Measurements from ENCODE around the gene REG1A. TPM values are rescaled to one million over a fixed set of nuclear protein-coding genes. Genes with fewer than 3 reads are reported as not detected.

REG1A gene, protein sequence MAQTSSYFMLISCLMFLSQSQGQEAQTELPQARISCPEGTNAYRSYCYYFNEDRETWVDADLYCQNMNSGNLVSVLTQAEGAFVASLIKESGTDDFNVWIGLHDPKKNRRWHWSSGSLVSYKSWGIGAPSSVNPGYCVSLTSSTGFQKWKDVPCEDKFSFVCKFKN
- total RNA-seq (2014; rRNA removed; shearing (Covaris generic)) (not detected in 2 replicates), polyA plus RNA-seq (2016; fragmentation: Nextera tagmentation; extraction: Ambion mirVana) (not detected in 2 replicates)

DNA sequence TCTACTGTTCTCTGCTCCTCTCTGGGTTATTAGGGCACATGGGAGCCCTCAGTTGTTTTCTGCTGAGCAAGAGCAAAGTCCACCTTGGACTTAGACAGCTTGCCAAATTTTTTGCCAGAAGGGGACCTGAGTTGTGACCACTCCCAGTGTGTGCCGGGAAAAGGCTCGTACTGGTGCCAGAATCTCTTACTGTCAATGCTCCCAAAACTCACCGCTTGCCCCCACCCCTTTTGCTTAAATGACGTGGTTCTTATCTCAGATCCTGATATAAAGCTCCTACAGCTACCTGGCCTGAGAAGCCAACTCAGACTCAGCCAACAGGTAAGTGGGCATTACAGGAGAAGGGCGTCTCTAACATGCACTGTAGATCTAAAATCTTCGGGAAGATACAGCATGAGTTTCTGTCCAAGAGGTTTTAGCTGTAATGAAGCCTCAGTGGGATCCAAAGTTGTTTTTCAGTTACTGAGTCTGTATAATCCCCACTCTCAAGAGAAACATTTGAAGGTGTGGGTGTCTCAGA, at the start of gene REG1A:
TSS of gene REG1A (plus strand) at position 295 of the 520 bp plus-strand sequence. CDS start 374 bp downstream, outside the sequence.
- Histone ChIP-seq H3K4me3 (no peak within 1 kb of the TSS), H3K27me3 (replicated peaks; ENCODE audit: insufficient read depth) (no peaks in the 10 kb centered on the region), H3K4me1 (ENCODE audit: insufficient read depth) (no peaks in the 10 kb centered on the region), H3K9me2 (ENCODE audit: insufficient read depth) (no peaks in the 10 kb centered on the region), H2AFZ (no peak within 1 kb of the TSS), H3F3A (ENCODE audit: insufficient read depth) (no peaks in the 10 kb centered on the region), H3K9me3 (ENCODE audit: low read depth) (no peaks in the 10 kb centered on the region), H3K79me2 (ENCODE audit: insufficient read depth) (no peaks in the 10 kb centered on the region), H3K9ac (no peak within 1 kb of the TSS), H3K27ac (no peak within 1 kb of the TSS), H3K4me2 (ENCODE audit: unreplicated experiment) (no peak within 1 kb of the TSS), H3K36me3 (ENCODE audit: low read depth) (no peaks in the 10 kb centered on the region), H4K20me1 (ENCODE audit: insufficient read depth) (no peaks in the 10 kb centered on the region)
- no peak for DNase-seq
- TF ChIP-seq EZH2 (IDR thresholded peaks at IDR 0.05; ENCODE audit: insufficient read depth, poor library complexity, severe bottlenecking) (no peak), EZH2phosphoT487 (IDR thresholded peaks at IDR 0.05; ENCODE audit: insufficient read depth, low read depth) (no peak)
- in situ Hi-C loops (cut with MboI), result no loop called here
- 27 to 29% methylated on average over 6 of the region's 6 CpGs for WGBS, 2 experiments (ENCODE audit: low coverage in 1 of 2, low lambda C conversion rate in 2 of 2, missing lambda C conversion rate in 2 of 2)

DNA sequence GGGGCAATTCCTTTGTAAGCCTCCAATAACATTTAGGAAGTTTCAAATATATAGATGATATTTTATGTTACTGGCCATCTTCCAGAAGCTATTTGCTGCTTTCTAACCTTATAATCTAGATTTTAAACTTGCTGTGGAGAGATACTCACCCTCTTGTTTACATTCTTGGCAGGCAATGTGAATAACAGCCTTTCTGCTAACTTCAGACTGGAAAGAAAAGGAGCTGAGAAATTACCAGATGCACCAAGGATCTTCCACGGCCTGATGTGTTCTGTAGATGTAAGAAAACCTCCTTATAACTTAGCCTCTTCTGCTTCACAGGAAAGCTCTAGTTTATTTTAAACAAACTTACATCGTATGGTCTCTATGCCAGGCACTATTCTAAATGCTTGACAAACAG, 49.2 kb upstream of the REG1A start:
- in situ Hi-C loops (cut with MboI), result no loop called here
- Histone ChIP-seq H3F3A (ENCODE audit: insufficient read depth) (no peaks in the 10 kb centered on the region), H3K4me1 (ENCODE audit: insufficient read depth) (no peaks in the 10 kb centered on the region), H3K4me2 (ENCODE audit: unreplicated experiment) (no peak overlapping the region), H4K20me1 (ENCODE audit: insufficient read depth) (no peaks in the 10 kb centered on the region), H3K27ac (no peak overlapping the region), H3K9me3 (ENCODE audit: low read depth) (no peaks in the 10 kb centered on the region), H2AFZ (no peak overlapping the region), H3K36me3 (ENCODE audit: low read depth) (no peaks in the 10 kb centered on the region), H3K9me2 (ENCODE audit: insufficient read depth) (no peaks in the 10 kb centered on the region), H3K27me3 (replicated peaks; ENCODE audit: insufficient read depth) (no peaks in the 10 kb centered on the region), H3K9ac (no peak overlapping the region), H3K4me3 (no peak overlapping the region), H3K79me2 (ENCODE audit: insufficient read depth) (no peaks in the 10 kb centered on the region)
- TF ChIP-seq EZH2phosphoT487 (IDR thresholded peaks at IDR 0.05; ENCODE audit: insufficient read depth, low read depth), result no peak
- TF ChIP-seq EZH2 (IDR thresholded peaks at IDR 0.05; ENCODE audit: insufficient read depth, poor library complexity, severe bottlenecking), result no peak
- no peak for DNase-seq
- 12 to 27% methylated on average over 2 of the region's 2 CpGs for WGBS, 2 experiments (ENCODE audit: low coverage in 1 of 2, low lambda C conversion rate in 2 of 2, missing lambda C conversion rate in 2 of 2)

DNA sequence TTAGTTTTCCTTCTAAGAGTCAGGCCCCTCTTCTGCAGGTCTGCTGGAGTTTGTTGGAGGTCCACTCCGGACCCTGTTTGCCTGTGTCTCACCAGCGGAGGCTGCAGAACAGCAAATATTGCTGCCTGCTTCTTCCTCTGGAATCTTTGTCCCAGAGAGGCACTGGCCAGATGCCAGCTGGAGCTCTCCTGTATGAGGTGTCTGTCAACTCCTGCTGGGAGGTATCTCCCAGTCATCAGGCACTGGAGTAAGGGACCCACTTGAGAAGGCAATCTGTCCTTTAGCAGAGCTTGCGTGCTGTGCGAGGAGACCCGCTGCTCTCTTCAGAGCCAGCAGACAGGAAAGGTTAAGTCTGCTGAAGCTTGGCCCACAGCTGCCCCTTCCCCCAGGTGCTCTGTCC, 37.3 kb upstream of the REG1A start:
- Histone ChIP-seq H3K4me1 (ENCODE audit: insufficient read depth) (no peaks in the 10 kb centered on the region), H3K9ac (no peak overlapping the region), H3K27ac (no peak overlapping the region), H3F3A (ENCODE audit: insufficient read depth) (no peaks in the 10 kb centered on the region), H3K4me3 (no peak overlapping the region), H3K36me3 (ENCODE audit: low read depth) (no peaks in the 10 kb centered on the region), H3K9me3 (ENCODE audit: low read depth) (no peaks in the 10 kb centered on the region), H2AFZ (no peak overlapping the region), H3K27me3 (replicated peaks; ENCODE audit: insufficient read depth) (no peaks in the 10 kb centered on the region), H3K79me2 (ENCODE audit: insufficient read depth) (no peaks in the 10 kb centered on the region), H3K9me2 (ENCODE audit: insufficient read depth) (no peaks in the 10 kb centered on the region), H4K20me1 (ENCODE audit: insufficient read depth) (no peaks in the 10 kb centered on the region), H3K4me2 (ENCODE audit: unreplicated experiment) (no peak overlapping the region)
- WGBS, 2 experiments (ENCODE audit: low coverage in 1 of 2, low lambda C conversion rate in 2 of 2, missing lambda C conversion rate in 2 of 2), result 31 to 38% methylated on average over 5 of the region's 5 CpGs
- DNase-seq, result no peak
- in situ Hi-C loops (cut with MboI), result no loop called here
- TF ChIP-seq EZH2 (IDR thresholded peaks at IDR 0.05; ENCODE audit: insufficient read depth, poor library complexity, severe bottlenecking) (no peak), EZH2phosphoT487 (IDR thresholded peaks at IDR 0.05; ENCODE audit: insufficient read depth, low read depth) (no peak)

DNA sequence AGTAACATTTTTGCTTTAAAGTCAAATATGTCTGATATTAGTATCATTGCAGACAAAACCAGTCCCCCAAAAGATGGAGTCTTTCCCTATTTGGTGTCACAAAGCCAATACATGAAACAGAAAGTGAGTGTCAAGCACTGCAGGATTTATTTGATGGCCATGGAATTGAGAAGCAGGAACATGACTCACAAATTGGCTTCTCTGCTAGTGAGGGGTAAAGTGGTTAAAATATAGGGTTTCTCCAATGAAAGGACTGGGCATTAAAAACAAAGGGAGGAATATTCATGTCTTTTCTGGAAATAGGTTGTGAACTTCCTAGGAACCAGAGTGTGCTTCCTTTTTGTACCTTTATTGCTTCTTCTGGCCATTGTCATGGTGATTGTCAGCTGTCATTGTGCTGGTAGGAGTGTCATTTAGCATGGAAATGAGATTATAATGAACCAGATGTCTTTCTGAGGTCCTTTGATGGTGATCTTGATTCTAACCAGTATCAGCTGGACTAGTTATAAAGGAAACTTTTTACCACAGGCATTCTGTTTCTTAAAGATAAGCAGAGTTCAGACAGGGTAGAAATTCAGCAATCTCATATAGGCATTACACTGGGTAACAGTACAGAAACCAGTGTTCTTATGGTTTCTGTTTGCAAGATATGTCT, 36.6 kb upstream of the REG1A start:
- Histone ChIP-seq H3K9me3 (ENCODE audit: low read depth) (no peaks in the 10 kb centered on the region), H3K4me2 (ENCODE audit: unreplicated experiment) (no peak overlapping the region), H3K79me2 (ENCODE audit: insufficient read depth) (no peaks in the 10 kb centered on the region), H3K27ac (no peak overlapping the region), H3K9me2 (ENCODE audit: insufficient read depth) (no peaks in the 10 kb centered on the region), H3K9ac (no peak overlapping the region), H3F3A (ENCODE audit: insufficient read depth) (no peaks in the 10 kb centered on the region), H3K4me3 (no peak overlapping the region), H3K27me3 (replicated peaks; ENCODE audit: insufficient read depth) (no peaks in the 10 kb centered on the region), H4K20me1 (ENCODE audit: insufficient read depth) (no peaks in the 10 kb centered on the region), H2AFZ (no peak overlapping the region), H3K4me1 (ENCODE audit: insufficient read depth) (no peaks in the 10 kb centered on the region), H3K36me3 (ENCODE audit: low read depth) (no peaks in the 10 kb centered on the region)
- in situ Hi-C loops (cut with MboI), result no loop called here
- DNase-seq, result no peak
- TF ChIP-seq EZH2 (IDR thresholded peaks at IDR 0.05; ENCODE audit: insufficient read depth, poor library complexity, severe bottlenecking) (no peak), EZH2phosphoT487 (IDR thresholded peaks at IDR 0.05; ENCODE audit: insufficient read depth, low read depth) (no peak)

Data from GM23248 (cell line).